Measurements from ENCODE around the gene WDR74.
"Not testable (repeated sequence)": the region's sequence is repeated elsewhere in the genome, so short reads cannot be mapped to it uniquely, and the experiment has no call there.

Gene WDR74

DNA sequence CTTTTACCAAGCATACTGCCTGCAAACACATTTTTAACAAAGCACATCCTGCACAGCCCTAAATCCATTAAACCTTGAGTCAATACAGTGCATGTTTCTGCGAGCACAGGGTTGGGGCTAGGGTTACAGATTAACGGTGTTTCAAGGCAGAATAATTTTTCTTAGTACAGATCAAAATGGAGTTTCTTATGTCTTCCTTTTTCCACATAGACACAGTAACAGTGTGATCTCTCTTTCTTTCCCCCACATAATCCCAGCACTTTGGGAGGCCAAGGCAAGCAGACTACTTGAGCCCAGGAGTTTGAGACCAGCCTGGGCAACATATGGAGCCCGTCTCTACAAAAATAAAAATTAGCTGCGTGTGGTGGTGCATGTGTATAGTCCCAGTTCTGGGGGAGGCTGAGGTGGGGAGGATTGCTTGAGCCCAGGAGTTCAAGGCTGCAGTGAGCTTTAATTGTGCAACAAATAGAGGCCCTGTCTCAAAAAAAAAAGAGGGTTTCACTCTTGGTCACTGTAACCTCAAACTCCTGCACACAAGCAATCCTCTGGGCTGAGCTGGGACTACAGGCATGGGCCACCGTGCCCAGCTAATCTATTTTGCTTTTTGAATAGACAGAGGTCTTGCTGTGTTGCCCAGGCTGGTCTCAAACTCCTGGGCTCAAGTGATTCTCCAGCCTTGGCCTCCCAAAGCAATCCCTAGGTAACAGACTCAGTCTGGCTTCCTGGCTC lies 21.6 kb upstream of the WDR74 start:
- DNase-seq (ENCODE audit: low read depth in 2 of 2, low spot score in 1 of 2) = no peak

- DNase-seq (ENCODE audit: low read depth in 2 of 2, low spot score in 1 of 2) = not testable (repeated sequence)
These were observed 19.9 kb upstream of the WDR74 start for GRCh38 chr11:62859281-62859703.

- DNase-seq (ENCODE audit: low read depth in 2 of 2, low spot score in 1 of 2) = no peak
These were observed 18.8 kb upstream of the WDR74 start for GRCh38 chr11:62858201-62858600.

DNA sequence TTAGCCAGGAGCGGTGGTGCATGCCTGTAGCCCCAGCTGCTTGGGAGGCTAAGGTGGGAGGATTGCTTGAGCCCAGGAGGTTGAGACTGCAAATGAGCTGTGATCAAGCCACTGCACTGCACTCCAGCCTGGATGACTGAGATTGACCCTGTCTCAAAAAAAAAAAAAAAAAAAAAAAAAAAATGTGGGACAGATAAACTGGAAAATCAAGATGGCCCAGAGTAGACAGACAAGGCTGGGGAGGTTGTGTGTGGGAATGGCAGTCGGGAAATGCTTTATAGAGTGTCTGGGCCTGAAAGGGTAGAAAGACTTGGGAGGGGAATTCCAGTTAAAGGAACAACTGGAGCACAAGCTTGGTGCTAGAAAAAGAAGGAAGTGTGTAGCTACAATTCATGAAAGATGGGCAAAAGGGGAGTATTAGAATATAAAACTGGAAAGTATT lies 18.2 kb upstream of the WDR74 start:
- no peak for DNase-seq (ENCODE audit: low read depth in 2 of 2, low spot score in 1 of 2)

- DNase-seq (ENCODE audit: low read depth in 2 of 2, low spot score in 1 of 2) = no peak
These were observed 17.0 kb upstream of the WDR74 start for GRCh38 chr11:62856333-62856895.

GRCh38 chr11:62855571-62856332 lies 16.4 kb upstream of the WDR74 start:
- DNase-seq (ENCODE audit: low read depth in 2 of 2, low spot score in 1 of 2) = peak; percentile 96 to 97

DNA sequence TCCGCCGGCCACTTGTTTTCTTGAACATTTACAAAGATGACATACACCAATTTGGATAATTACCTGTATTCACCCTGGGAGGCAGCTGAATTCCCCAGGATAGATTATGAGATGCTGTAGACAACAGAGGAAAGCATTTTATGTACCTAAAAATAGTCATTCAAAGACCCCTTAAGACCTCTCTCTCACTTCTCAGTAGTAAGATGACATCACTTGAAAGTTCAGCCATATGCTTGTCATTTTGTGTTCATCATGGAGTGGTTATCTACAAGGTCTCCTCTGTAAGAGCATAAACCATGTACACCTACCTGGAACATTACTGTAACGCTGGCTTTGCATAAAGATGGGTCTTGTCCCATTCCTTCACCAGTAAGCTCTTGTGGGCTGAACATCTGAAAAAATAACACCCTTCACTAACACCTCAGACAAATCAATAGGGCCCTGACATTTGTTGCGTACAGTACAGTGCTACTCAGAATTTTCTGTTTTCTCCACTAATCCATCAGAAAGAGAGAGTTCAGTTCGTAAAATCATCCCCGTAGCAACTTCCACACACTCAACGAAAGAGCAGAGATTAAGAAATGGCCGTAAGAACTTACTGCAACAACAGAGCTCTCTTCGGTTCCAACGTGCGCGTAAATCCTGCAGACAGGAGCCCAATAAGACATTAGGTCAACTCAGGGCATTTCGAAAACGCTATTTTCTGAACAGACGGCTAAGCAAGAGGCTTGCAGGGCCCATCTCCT lies 15.6 kb upstream of the WDR74 start:
- no peak for DNase-seq (ENCODE audit: low read depth in 2 of 2, low spot score in 1 of 2)

DNA sequence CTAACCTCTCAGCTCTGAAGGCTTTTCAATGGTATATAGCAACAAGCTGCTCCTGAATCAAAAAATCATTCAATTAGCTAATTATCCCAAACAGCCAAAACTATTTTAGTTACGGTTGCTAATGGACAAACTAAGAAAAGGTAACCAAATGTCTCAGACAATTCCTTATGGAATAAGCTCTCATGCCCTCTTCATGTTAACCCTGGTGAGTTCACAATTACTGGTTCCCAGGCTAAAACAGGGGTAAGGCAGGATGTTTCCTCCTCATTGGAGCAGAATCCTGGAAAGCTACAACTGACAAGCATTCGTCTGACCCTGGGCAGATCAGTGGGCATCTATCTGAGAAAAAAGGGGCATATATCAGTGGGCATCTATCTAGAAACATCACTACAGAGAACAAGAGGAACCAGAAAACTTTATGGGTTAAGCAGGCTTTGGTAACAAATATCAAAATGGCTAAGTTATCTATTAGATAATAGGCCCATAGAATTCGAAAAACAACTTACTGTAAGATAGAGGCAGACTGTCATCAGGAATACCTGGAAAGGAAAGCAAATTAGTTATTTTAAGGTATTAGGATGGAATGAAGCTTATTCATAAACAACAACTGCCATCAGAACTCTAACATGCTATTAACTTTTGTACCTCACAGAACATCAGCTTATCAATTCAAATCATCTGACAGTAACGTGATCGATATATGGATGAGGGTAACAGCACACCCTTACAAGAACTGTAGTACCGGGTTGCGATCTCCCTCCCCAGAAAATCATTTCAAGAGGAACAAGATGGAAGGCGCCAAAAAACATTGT lies 14.8 kb upstream of the WDR74 start:
- no peak for DNase-seq (ENCODE audit: low read depth in 2 of 2, low spot score in 1 of 2)

DNA sequence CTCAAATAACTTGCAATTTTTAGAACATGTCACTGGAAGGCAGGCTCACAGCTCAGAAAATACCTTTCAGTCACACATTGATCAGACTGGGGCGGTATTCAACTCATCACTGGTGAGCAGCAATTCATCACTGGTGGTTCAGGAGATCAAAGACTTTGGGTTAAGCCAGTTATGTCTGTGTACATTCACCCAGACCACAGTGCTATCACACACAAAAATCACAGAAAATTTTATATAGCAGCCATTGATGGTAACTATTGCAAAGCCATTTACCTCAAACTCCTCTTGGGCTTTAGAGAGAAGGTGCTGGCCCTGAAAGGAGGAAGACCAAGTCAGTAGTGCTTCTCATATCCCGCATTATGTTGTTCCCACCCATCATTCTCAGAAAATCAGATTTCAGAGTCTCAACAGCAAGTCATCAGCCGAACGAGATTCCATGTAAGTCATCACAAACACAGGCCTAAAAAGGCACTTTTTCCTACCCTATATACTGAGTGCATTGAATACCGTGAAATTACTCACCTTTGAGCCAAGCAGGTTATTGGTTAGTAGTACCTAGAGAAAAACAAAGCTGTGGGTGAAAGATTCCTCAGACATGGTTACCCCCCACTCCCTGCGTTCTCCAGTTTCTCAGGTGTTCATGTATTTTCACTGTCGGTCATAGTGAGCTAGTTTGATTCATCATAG lies 14.0 kb upstream of the WDR74 start:
- DNase-seq (ENCODE audit: low read depth in 2 of 2, low spot score in 1 of 2) = no peak

DNA sequence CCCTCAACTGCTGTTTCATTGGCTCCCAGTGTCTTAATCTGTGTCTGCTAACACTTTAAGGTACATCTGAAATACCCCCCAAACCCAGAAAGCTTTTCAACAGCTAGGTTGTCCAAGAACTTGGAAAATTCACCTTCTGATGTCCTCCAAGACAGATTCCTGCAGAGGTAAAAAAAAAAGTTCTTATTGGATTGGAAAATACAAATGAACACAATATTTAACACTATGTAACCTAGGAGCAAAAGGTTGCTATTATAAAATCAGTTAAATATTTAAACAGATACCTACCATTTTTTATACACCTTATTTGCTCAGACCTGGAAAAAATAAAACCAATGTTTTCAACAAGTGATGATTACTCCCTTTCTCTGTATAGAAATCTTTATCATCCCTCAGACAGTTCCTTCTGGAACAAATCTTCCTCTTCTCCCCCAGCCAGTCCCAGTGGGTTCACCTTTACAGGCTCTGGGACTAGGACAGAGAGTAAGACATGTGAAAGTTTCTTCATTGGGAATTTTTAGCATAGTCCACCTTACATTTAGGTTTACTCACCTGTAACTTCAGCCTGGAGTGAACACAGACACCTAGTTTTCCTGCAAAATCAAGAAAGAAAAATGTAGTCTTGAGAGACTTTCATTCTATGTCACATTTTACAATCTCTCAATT lies 13.3 kb upstream of the WDR74 start:
- DNase-seq (ENCODE audit: low read depth in 2 of 2, low spot score in 1 of 2) = no peak

DNA sequence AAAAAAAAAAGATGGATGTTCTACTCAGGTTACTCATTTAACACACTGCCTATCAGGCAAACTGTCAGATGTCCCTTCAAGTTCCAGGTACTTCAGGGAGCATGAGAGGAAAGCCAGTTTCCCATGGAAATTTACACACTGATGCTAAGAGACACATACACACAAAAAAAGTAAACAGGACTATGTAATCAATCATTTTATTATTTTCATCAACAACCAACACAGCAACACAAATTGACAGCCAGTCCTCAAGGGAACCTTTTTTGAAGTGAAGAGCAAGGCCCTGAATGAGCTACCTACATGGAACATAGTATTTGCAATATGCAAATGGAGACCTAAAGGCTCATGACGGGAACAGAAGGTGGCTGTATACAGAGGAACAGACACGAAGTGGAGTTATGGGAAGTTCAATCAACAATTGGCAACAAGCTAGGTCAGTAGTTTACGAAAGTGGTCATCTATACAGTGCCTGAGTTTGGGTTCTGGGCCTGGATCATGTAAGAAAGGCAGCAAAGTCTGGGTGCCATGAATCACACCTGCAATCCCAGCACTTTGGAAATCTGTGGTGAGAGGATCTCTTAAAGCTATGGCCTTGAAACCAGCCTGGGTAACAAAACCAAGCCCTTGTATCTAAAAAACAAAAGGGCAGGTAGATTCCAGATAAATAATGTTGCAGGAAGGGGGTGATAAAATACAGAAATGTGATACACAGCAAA lies 12.6 kb upstream of the WDR74 start:
- DNase-seq (ENCODE audit: low read depth in 2 of 2, low spot score in 1 of 2) = no peak

DNA sequence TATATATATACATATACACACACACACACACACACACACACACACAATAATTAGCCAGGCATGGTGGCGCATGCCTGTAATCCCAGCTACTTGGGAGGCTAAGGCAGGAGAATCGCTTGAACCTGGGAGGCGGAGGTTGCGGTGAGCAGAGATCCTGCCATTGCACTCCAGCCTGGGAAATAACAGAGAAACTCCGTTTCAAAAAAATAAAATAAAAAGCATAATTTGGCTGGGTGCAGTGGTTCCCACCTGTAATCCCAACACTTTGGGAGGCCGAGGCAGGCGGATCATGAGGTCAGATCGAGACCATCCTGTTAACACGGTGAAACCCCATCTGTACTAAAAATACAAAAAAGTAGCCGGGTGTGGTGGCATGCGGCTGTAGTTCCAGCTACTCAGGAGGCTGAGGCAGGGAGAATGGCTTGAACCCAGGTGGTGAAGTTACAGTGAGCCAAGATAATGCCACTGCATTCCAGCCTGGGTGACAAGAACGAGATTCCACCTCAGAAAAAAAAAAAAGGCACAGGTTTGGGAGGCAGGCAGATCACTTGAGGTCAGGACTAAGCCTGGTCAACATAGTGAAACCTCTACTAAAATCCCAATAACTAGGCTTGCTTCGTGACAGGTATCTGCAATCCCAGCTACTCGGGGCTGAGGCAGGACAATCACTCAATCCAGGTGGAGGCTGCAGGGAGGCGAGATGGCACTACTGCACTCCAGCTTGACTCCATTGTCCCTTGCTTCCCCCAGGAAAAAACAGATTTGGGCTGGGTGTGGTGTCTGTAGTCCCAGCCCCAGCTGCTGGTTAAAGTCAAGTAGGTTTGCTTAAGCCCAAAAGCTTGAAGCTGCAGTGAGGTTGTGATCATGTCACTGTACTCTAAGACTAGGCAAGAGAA lies 11.8 kb upstream of the WDR74 start:
- no peak for DNase-seq (ENCODE audit: low read depth in 2 of 2, low spot score in 1 of 2)

GRCh38 chr11:62847767-62848314 lies 8.5 kb upstream of the WDR74 start:
- no peak for DNase-seq (ENCODE audit: low read depth in 2 of 2, low spot score in 1 of 2)

- no peak for DNase-seq (ENCODE audit: low read depth in 2 of 2, low spot score in 1 of 2)
These were observed 6.8 kb upstream of the WDR74 start for GRCh38 chr11:62846177-62846576.

DNA sequence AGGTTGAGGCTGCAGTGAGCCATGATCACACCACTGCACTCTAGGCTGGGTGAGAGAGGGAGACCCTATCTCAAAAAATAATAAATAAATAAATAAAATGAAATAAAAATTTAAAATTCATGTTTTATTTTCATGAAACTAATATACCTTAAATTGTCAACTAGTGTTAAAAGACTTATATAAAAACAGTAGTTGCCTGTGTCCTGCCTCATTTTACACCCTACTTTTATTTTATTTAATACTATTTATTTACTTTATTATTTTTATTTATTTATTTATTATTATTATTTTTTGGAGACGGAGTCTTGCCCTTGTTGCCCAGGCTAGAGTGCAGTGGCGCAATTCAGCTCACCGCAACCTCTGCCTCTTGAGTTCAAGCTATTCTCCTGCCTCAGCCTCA lies 4.8 kb upstream of the WDR74 start:
- no peak for DNase-seq (ENCODE audit: low read depth in 2 of 2, low spot score in 1 of 2)

DNA sequence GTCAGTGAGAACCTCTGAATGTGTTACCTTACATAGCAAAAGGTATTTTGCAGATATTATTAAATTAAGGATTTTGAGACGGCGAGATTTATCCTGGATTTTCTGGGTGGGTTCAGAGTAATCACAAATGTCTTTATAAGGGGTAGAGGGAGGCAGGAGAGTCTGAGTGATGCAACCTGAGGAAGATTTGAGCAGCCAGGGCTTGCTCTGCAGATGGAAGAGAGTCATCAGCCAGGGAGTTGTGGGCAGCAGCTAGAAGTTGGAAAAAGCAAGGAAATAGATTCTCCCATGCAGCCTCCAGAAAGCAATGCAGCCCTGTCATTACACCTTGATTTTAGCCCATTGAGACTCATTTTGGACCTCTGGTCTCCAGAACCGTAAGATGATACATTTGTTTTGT lies 4.1 kb upstream of the WDR74 start:
- DNase-seq (ENCODE audit: low read depth in 2 of 2, low spot score in 1 of 2) = no peak

GRCh38 chr11:62842891-62843290 lies 3.5 kb upstream of the WDR74 start:
- DNase-seq (ENCODE audit: low read depth in 2 of 2, low spot score in 1 of 2) = not testable (repeated sequence)

Measured in stimulated activated CD8-positive, alpha-beta memory T cell treated with anti-CD3 and anti-CD28 coated beads, Interleukin-4, amount 100 ng/mL, for 1 hour (primary cell).